HG03159 (cell line): ENCODE results near the gene CXCL5.
"Not testable (repeated sequence)": the region's sequence is repeated elsewhere in the genome, so short reads cannot be mapped to it uniquely, and the experiment has no call there.

Experiments
- ATAC-seq: cut with Tn5 transposase; IDR thresholded peaks from one replicate; pipeline ENCODE4 v1.9.1; 2021; ENCODE audit warnings: mild to moderate bottlenecking, moderate library complexity; ENCODE audit not compliant: unreplicated experiment

Gene CXCL5

GRCh38 chr4:73974352-73974751 is 24.1 kb downstream of the CXCL5 start:
- ATAC-seq, result no peak

GRCh38 chr4:73970945-73971344 is 27.5 kb downstream of the CXCL5 start:
- ATAC-seq, result no peak

DNA sequence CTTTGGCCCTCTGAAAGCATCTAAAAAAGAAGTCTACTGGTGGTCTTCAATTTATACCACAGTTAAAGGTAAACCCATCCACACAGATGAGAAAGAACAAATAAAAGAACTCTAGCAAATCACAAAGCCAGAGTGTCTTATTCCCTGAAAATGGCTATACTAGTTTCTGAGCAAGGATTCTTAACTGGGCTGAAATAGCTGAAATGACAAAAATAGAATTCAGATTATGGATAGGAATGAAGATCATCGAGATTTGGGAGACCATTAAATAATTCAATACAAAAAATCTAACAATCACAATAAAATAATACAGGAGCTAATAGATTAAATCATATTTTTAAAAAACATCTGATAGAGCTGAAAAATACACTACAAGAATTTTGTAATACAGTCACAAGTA is 28.5 kb downstream of the CXCL5 start:
- ATAC-seq, result no peak

- no peak for ATAC-seq
Observed at GRCh38 chr4:73967866-73968265, 30.6 kb downstream of the CXCL5 start.

- ATAC-seq, result no peak
Observed at GRCh38 chr4:73964862-73965611, 33.4 kb downstream of the CXCL5 start.

GRCh38 chr4:73962724-73963123 is 35.8 kb downstream of the CXCL5 start:
- ATAC-seq, result no peak

DNA sequence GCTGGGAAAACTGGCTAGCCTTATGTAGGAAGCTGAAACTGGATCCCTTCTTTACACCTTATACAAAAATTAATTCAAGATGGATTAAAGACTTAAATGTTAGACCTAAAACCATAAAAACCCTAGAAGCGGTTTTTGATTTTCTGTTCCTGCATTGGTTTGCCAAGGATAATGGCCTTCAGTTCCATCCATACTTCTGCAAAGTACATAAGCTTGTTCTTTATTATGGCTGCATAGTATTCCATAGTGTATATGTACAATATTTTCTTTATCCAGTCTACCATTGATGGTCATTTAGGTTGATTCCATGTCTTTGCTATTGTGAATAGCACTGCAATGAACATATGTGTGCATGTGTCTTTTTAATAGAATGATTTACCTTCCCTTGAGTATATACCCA is 39.4 kb downstream of the CXCL5 start:
- not testable (repeated sequence) for ATAC-seq

DNA sequence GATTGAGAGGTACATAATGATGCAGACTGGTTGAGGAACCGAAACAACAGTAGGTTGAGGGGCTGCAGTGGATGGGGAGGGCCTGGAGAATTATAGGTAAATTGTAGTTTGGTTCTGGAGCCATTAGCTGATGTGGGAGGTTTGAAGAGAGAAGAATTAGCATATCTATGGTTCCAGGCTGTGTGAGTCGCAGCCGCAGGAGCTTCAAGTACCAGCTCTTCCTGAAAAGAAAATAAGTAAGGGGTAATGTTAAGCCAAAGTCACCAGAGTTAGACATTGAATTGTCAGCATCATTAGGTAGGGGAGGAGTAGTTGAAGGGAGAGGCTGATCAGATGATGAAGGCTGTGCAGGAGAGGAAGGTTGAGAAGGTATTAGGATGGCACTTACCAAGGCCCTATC is 46.1 kb downstream of the CXCL5 start:
- no peak for ATAC-seq

- ATAC-seq, result not testable (repeated sequence)
Observed at GRCh38 chr4:73950376-73950920, 48.0 kb downstream of the CXCL5 start.

DNA sequence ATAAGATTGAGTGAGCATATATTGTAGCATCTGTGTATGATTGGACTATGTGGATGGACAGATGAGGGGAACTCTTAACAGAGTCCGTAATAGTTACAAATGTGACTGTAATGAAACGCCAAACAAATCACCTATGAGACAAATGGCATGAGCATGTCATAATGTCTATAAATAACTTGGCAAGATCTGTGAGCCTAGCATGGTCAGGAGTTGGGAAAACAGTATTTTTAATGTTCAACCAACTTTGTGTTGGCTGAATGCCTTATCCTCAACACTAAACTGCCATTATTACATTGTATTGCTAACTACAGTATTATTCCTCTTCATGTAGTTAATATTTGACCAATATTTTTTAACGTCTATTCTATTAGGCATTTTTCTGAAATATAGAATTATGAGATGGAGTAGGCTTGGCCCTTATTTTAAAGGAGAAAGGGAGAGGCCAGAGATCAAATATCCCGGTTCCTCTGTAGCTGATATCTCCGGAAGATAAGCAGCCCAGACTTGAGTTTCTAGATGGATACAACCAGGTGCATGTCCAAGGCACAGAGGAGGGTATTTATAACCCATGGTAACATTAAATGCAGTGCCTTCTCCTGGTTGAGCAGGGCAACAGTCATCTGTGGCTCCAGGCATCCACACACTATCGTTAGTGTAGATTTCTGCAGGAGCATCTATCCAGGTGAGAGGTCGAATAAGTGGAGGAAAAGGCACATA is 49.3 kb downstream of the CXCL5 start:
- ATAC-seq, result no peak

GRCh38 chr4:73948291-73948690 is 50.2 kb downstream of the CXCL5 start:
- ATAC-seq, result no peak

- no peak for ATAC-seq
Observed at GRCh38 chr4:73947239-73947985, 51.1 kb downstream of the CXCL5 start.

DNA sequence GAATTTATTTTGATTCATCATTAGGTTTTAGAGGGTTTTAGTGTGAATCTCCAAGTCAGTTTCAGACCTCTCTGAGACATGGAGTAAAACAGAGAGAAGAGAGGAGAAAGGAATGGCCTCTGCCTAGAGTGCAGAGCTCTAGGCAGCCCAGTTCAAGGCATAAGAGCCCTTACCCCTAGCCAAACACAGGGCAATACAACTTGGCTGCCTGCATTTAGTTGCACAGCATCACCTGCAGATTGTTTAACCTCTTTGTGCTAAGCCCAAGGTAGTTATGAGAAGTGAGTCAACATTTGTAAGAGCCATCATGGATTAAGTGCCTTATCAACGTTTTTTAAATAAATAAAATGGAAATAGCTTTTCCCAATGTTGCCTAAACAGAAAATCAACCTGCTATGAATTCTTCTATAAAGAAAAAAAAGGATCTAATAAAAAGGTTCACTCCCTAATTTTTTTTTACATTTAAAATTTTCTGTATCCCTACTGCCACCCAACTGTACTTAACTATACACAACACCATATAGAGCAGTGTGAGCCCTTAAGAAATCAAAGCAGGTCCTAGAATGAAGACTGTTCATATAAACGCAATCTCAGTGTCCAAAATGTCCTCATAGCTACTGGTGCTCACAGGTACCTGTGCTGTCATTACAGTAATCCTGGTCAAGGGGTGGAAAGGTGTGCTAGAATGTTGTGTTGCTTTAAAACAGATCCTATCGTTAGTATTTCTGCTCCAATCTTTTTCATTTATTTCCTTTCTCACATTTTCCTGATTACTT is 52.6 kb downstream of the CXCL5 start:
- ATAC-seq, result no peak
